Neural progenitor cell (in vitro differentiated cells): ENCODE data around the gene RAB31.

Source experiments
- EZH2 ChIP-seq: fragments of 200-600 bp; sonication (generic); IDR thresholded peaks from 2 replicates; pipeline ENCODE4 v1.6.1; 2017; ENCODE audit warnings: antibody characterized with exemption, mild to moderate bottlenecking, moderate library complexity
- EZH2phosphoT487 ChIP-seq: fragments of 200-600 bp; sonication (generic); IDR thresholded peaks from 2 replicates; pipeline ENCODE4 v1.6.1; 2017; ENCODE audit warnings: antibody characterized with exemption
- TF ChIP-seq, protein P1 (sequence below): fragments of 200-600 bp; sonication (generic); IDR thresholded peaks from 2 replicates; pipeline ENCODE4 v1.5.1; 2017; ENCODE audit warnings: antibody characterized with exemption, mild to moderate bottlenecking

GRCh38 chr18:9886005-9886348 is 177.9 kb downstream of the RAB31 start:
- TF ChIP-seq, protein P1, sequence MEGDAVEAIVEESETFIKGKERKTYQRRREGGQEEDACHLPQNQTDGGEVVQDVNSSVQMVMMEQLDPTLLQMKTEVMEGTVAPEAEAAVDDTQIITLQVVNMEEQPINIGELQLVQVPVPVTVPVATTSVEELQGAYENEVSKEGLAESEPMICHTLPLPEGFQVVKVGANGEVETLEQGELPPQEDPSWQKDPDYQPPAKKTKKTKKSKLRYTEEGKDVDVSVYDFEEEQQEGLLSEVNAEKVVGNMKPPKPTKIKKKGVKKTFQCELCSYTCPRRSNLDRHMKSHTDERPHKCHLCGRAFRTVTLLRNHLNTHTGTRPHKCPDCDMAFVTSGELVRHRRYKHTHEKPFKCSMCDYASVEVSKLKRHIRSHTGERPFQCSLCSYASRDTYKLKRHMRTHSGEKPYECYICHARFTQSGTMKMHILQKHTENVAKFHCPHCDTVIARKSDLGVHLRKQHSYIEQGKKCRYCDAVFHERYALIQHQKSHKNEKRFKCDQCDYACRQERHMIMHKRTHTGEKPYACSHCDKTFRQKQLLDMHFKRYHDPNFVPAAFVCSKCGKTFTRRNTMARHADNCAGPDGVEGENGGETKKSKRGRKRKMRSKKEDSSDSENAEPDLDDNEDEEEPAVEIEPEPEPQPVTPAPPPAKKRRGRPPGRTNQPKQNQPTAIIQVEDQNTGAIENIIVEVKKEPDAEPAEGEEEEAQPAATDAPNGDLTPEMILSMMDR: no peak
- TF ChIP-seq EZH2phosphoT487 (no peak), EZH2 (no peak)
